HFFc6 (cell line): ENCODE data around the gene CNEP1R1. TPM values are rescaled to one million over a fixed set of nuclear protein-coding genes. Genes with fewer than 3 reads are reported as not detected.

ENCODE experiments used
- DNase-seq: peaks from one replicate; pipeline ENCODE4 v3.0.0-alpha.2; 2018
- H3K27ac Mint-ChIP-seq: 2 replicates; pipeline ENCODE4 v1.8.0; 2020; ENCODE audit warnings: mild to moderate bottlenecking, mixed read lengths
- H3K27me3 Mint-ChIP-seq: 2 replicates; pipeline ENCODE4 v1.8.0; 2021; ENCODE audit warnings: mild to moderate bottlenecking, moderate library complexity, mixed read lengths; ENCODE audit not compliant: insufficient read depth
- H3K36me3 Mint-ChIP-seq: 2 replicates; pipeline ENCODE4 v1.8.0; 2021; ENCODE audit warnings: low read depth, mixed read lengths
- H3K4me1 Mint-ChIP-seq: 2 replicates; pipeline ENCODE4 v1.8.0; 2020; ENCODE audit warnings: low read depth, mixed read lengths
- H3K4me3 Mint-ChIP-seq: 2 replicates; pipeline ENCODE4 v1.8.0; 2020; ENCODE audit warnings: mild to moderate bottlenecking, moderate library complexity, mixed read lengths
- H3K9me3 Mint-ChIP-seq: 2 replicates; pipeline ENCODE4 v1.8.0; 2020; ENCODE audit warnings: mild to moderate bottlenecking, mixed read lengths
- CTCF ChIP-seq: fragments of 200-600 bp; sonication (generic); IDR thresholded peaks from 2 replicates; pipeline ENCODE4 v1.5.0; 2021; ENCODE audit warnings: antibody characterized with exemption, mild to moderate bottlenecking
- total RNA-seq, 6 experiments: library from RNA; stranded (reverse); fragmentation: NEBNext Ultra II Directional; extraction: Animal tissue kit (Norgen Biotek cat#: 25700); gene quantifications; 2 replicates in 1 of 6; 3 replicates in 5 of 6; pipeline ENCODE4 v1.2.3, GENCODE V29; 2021

Gene CNEP1R1
- total RNA-seq, 6 experiments from 2014 or later: 22.7 to 28.1 (median 24.2) TPM

GRCh38 chr16:50061326-50061725 is 36.3 kb downstream of the CNEP1R1 start:
- H3K27me3 Mint-ChIP-seq: peaks cover 7% of the 10 kb centered on the region
- no peak for DNase-seq

GRCh38 chr16:50065241-50065623 is 40.2 kb downstream of the CNEP1R1 start:
- no peak for TF ChIP-seq CTCF
- Mint-ChIP-seq H3K4me1 (peaks cover 37% of the 10 kb centered on the region), H3K27ac (peak overlapping the region; percentile 80; the same call in 1 of the 2 replicates)

More at GRCh38 chr16:50061326-50061725, 36.3 kb downstream of the CNEP1R1 start:
- no peak overlapping the region for H3K4me3 Mint-ChIP-seq
- no peak overlapping the region for H3K27ac Mint-ChIP-seq
- H3K4me1 Mint-ChIP-seq: no peaks in the 10 kb centered on the region; the same call in 1 of the 2 replicates
- no peak for TF ChIP-seq CTCF
- 0 out of 2 replicates have a peak, but pooled peaks cover 2% of the 10 kb centered on the region for H3K36me3 Mint-ChIP-seq
- peaks cover 4% of the 10 kb centered on the region for H3K9me3 Mint-ChIP-seq

GRCh38 chr16:50065624-50066481 is 40.8 kb downstream of the CNEP1R1 start, which contains the start of gene HEATR3:
TSS of gene HEATR3 (plus strand) at chr16:50065970. CDS start at chr16:50066132, 162 bp downstream.
- H3K36me3 Mint-ChIP-seq: peaks cover 17% of the 10 kb centered on the region
- DNase-seq: peak; percentile 89
- no peak for TF ChIP-seq CTCF
- H3K9me3 Mint-ChIP-seq: no peaks in the 10 kb centered on the region
- peaks cover 40% of the 10 kb centered on the region for H3K4me1 Mint-ChIP-seq
- H3K27me3 Mint-ChIP-seq: no peaks in the 10 kb centered on the region; the same call in none of the 2 replicates
- H3K27ac Mint-ChIP-seq: peak within 1 kb of the TSS; percentile 80
- H3K4me3 Mint-ChIP-seq: peak within 1 kb of the TSS; percentile 94

More at GRCh38 chr16:50065241-50065623, 40.2 kb downstream of the CNEP1R1 start:
- DNase-seq: no peak
- H3K27me3 Mint-ChIP-seq: no peaks in the 10 kb centered on the region; the same call in none of the 2 replicates
- peak overlapping the region; percentile 94 for H3K4me3 Mint-ChIP-seq
- no peaks in the 10 kb centered on the region for H3K9me3 Mint-ChIP-seq
- H3K36me3 Mint-ChIP-seq: peaks cover 14% of the 10 kb centered on the region

- no peak for DNase-seq
- Mint-ChIP-seq H3K36me3 (peaks cover 21% of the 10 kb centered on the region), H3K27ac (peak overlapping the region; percentile 74), H3K4me3 (peak overlapping the region; percentile 94), H3K4me1 (peaks cover 46% of the 10 kb centered on the region), H3K9me3 (no peaks in the 10 kb centered on the region), H3K27me3 (no peaks in the 10 kb centered on the region; the same call in none of the 2 replicates)
- TF ChIP-seq CTCF: no peak
Measured at GRCh38 chr16:50066482-50067289, 41.7 kb downstream of the CNEP1R1 start.

GRCh38 chr16:50067290-50067853 is 42.3 kb downstream of the CNEP1R1 start:
- Mint-ChIP-seq H3K9me3 (no peaks in the 10 kb centered on the region), H3K27ac (peak overlapping the region; percentile 74), H3K4me1 (peaks cover 46% of the 10 kb centered on the region), H3K27me3 (no peaks in the 10 kb centered on the region; the same call in 1 of the 2 replicates), H3K36me3 (peaks cover 24% of the 10 kb centered on the region), H3K4me3 (peak overlapping the region; percentile 94)
- peak; percentile 61 for DNase-seq
- peak; percentile 74 for TF ChIP-seq CTCF
